Endothelial cell (in vitro differentiated cells): Measurements from ENCODE around the gene APOM. TPM values are rescaled to one million over a fixed set of nuclear protein-coding genes. Genes with fewer than 3 reads are reported as not detected.

ENCODE experiments used
- DNase-seq: peaks from one replicate; pipeline ENCODE4 v3.0.0; 2021; ENCODE audit warnings: low spot score
- H3K27ac Mint-ChIP-seq: one replicate; pipeline ENCODE4 v1.8.0; 2021; ENCODE audit warnings: mixed read lengths, inconsistent platforms; ENCODE audit not compliant: unreplicated experiment
- H3K27me3 Mint-ChIP-seq: one replicate; pipeline ENCODE4 v1.8.0; 2021; ENCODE audit warnings: mild to moderate bottlenecking, moderate library complexity, mixed read lengths, inconsistent platforms; ENCODE audit not compliant: unreplicated experiment
- H3K36me3 Mint-ChIP-seq: one replicate; pipeline ENCODE4 v1.8.0; 2021; ENCODE audit warnings: mild to moderate bottlenecking, low read depth, mixed read lengths, inconsistent platforms; ENCODE audit not compliant: unreplicated experiment
- H3K4me1 Mint-ChIP-seq: one replicate; pipeline ENCODE4 v1.8.0; 2021; ENCODE audit warnings: mild to moderate bottlenecking, mixed read lengths, inconsistent platforms; ENCODE audit not compliant: unreplicated experiment
- H3K4me3 Mint-ChIP-seq: one replicate; pipeline ENCODE4 v1.8.0; 2021; ENCODE audit warnings: mild to moderate bottlenecking, mixed read lengths, inconsistent platforms; ENCODE audit not compliant: unreplicated experiment
- H3K9me3 Mint-ChIP-seq: one replicate; pipeline ENCODE4 v1.8.0; 2021; ENCODE audit warnings: mixed read lengths, inconsistent platforms; ENCODE audit not compliant: unreplicated experiment
- microRNA-seq: library from miRNA; unstranded; fragments of <30 nt; microRNA quantifications from one replicate; pipeline ENCODE4, GENCODE V29; 2020; ENCODE audit not compliant: unreplicated experiment
- total RNA-seq: library from RNA; stranded (reverse); fragmentation: NEBNext Ultra II Directional; extraction: Animal tissue kit (Norgen Biotek cat#: 25700); gene quantifications from one replicate; pipeline ENCODE4 v1.2.1, GENCODE V29; 2021; ENCODE audit not compliant: unreplicated experiment
- TF ChIP-seq, protein P1 (sequence below): fragments of 200-600 bp; sonication (generic); IDR thresholded peaks from one replicate; pipeline ENCODE4 v1.5.0; 2021; ENCODE audit warnings: antibody characterized with exemption; ENCODE audit not compliant: unreplicated experiment

Gene APOM
- total RNA-seq, 1 donor from 2014 or later: 0.92 TPM

DNA sequence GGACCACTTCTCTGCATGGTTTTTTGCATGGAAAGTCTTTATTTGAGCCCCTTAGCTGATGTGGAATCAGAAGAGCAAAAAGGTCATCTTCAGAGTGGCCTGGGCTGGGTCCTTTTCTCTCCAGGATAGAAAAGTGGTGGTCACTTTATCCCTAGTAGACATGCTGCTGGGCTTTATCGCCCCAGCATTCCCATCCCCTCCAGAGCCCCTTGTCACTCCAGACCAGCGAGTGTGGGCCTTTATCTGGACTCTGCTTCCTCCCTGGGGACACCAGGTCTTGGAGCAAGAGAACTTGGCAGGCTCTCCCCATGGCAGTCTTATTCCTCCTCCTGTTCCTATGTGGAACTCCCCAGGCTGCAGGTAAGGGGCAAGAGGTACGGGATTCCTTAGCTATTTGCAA lies 50.9 kb downstream of the APOM start, which contains the start of gene LY6G6F:
LY6G6F (plus strand) TSS at position 268 of the 400 bp plus-strand sequence; CDS start at position 309, 41 bp downstream.
- Mint-ChIP-seq H3K4me1 (peaks cover 12% of the 10 kb centered on the region), H3K27me3 (peaks cover 6% of the 10 kb centered on the region), H3K27ac (no peak within 1 kb of the TSS), H3K36me3 (no peaks in the 10 kb centered on the region), H3K9me3 (no peaks in the 10 kb centered on the region), H3K4me3 (no peak within 1 kb of the TSS)
- no peak for DNase-seq
- TF ChIP-seq, protein P1, sequence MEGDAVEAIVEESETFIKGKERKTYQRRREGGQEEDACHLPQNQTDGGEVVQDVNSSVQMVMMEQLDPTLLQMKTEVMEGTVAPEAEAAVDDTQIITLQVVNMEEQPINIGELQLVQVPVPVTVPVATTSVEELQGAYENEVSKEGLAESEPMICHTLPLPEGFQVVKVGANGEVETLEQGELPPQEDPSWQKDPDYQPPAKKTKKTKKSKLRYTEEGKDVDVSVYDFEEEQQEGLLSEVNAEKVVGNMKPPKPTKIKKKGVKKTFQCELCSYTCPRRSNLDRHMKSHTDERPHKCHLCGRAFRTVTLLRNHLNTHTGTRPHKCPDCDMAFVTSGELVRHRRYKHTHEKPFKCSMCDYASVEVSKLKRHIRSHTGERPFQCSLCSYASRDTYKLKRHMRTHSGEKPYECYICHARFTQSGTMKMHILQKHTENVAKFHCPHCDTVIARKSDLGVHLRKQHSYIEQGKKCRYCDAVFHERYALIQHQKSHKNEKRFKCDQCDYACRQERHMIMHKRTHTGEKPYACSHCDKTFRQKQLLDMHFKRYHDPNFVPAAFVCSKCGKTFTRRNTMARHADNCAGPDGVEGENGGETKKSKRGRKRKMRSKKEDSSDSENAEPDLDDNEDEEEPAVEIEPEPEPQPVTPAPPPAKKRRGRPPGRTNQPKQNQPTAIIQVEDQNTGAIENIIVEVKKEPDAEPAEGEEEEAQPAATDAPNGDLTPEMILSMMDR: no peak

- Mint-ChIP-seq H3K27ac (no peak overlapping the region), H3K4me3 (no peak overlapping the region), H3K36me3 (no peaks in the 10 kb centered on the region), H3K27me3 (peaks cover 4% of the 10 kb centered on the region), H3K9me3 (no peaks in the 10 kb centered on the region), H3K4me1 (peaks cover 1% of the 10 kb centered on the region)
- no peak for DNase-seq
- TF ChIP-seq, protein P1: no peak
These were observed 52.0 kb downstream of the APOM start for GRCh38 chr6:31707701-31708100.

Small RNA genes within 50 kb of the gene (microRNA-seq; reads per million reads assigned to microRNA genes)
- gene MIR4646: 4.3 reads per million, percentile 46 among the genes with 10 or more reads in this experiment
- 1.2 reads per million, percentile 17 among the genes with 10 or more reads in this experiment for gene MIR6832

Other genes with a start within 250 kb of the APOM start
- 3.6 TPM for gene MICB, start 157.7 kb upstream of the APOM start, total RNA-seq
- gene MCCD1, start 126.9 kb upstream of the APOM start, total RNA-seq: not detected
- 336 TPM for gene DDX39B, start 113.9 kb upstream of the APOM start, total RNA-seq
- 1.8 TPM for gene ATP6V1G2, start 109.3 kb upstream of the APOM start, total RNA-seq
- 13.4 TPM for gene NFKBIL1, start 108.3 kb upstream of the APOM start, total RNA-seq
- gene LTA, start 83.6 kb upstream of the APOM start, total RNA-seq: not detected
- not detected for gene TNF, start 80.3 kb upstream of the APOM start, total RNA-seq
- gene LTB, start 73.5 kb upstream of the APOM start, total RNA-seq: not detected
- 1.7 TPM for gene LST1, start 69.6 kb upstream of the APOM start, total RNA-seq
- gene NCR3, start 62.9 kb upstream of the APOM start, total RNA-seq: not detected
- gene AIF1, start 40.7 kb upstream of the APOM start, total RNA-seq: 22.8 TPM
- gene PRRC2A, start 35.2 kb upstream of the APOM start, total RNA-seq: 149 TPM
- gene BAG6, start 3.2 kb upstream of the APOM start, total RNA-seq: 312 TPM
- gene C6orf47, start 4.9 kb downstream of the APOM start, total RNA-seq: 13.1 TPM
- 8.9 TPM for gene GPANK1, start 9.1 kb downstream of the APOM start, total RNA-seq
- gene CSNK2B, start 10.2 kb downstream of the APOM start, total RNA-seq: 164 TPM
- gene LY6G5B, start 14.1 kb downstream of the APOM start, total RNA-seq: 16.3 TPM
- gene LY6G5C, start 25.2 kb downstream of the APOM start, total RNA-seq: 22.0 TPM
- 54.7 TPM for gene ABHD16A, start 47.4 kb downstream of the APOM start, total RNA-seq
- gene LY6G6F, start 51.0 kb downstream of the APOM start, total RNA-seq: not detected
- gene LY6G6D, start 59.5 kb downstream of the APOM start, total RNA-seq: not detected
- 0.28 TPM for gene LY6G6C, start 65.9 kb downstream of the APOM start, total RNA-seq
- gene MPIG6B, start 67.5 kb downstream of the APOM start, total RNA-seq: not detected
- 145 TPM for gene DDAH2, start 73.4 kb downstream of the APOM start, total RNA-seq
- 420 TPM for gene CLIC1, start 80.6 kb downstream of the APOM start, total RNA-seq
- gene MSH5, start 84.1 kb downstream of the APOM start, total RNA-seq: 16.1 TPM
- gene SAPCD1, start 106.8 kb downstream of the APOM start, total RNA-seq: 2.4 TPM
- gene VWA7, start 121.4 kb downstream of the APOM start, total RNA-seq: 0.74 TPM
- 53.0 TPM for gene VARS1, start 139.9 kb downstream of the APOM start, total RNA-seq
- 57.1 TPM for gene LSM2, start 151.1 kb downstream of the APOM start, total RNA-seq
- 0.82 TPM for gene HSPA1L, start 159.4 kb downstream of the APOM start, total RNA-seq
- 27.2 TPM for gene HSPA1A, start 159.6 kb downstream of the APOM start, total RNA-seq
- 19.8 TPM for gene HSPA1B, start 171.8 kb downstream of the APOM start, total RNA-seq
- 31.9 TPM for gene NEU1, start 206.9 kb downstream of the APOM start, total RNA-seq
- gene SLC44A4, start 223.1 kb downstream of the APOM start, total RNA-seq: 1.6 TPM
- gene EHMT2, start 241.8 kb downstream of the APOM start, total RNA-seq: 53.4 TPM
- 9.0 TPM for gene ZBTB12, start 246.2 kb downstream of the APOM start, total RNA-seq